ENCODE results near the gene FAN1.
A peak's percentile ranks its signal among the peaks of the same experiment; 100 is the strongest.
"Not testable (repeated sequence)": the region's sequence is repeated elsewhere in the genome, so short reads cannot be mapped to it uniquely, and the experiment has no call there.

The FAN1 gene

GRCh38 chr15:30903497-30904187 lies at the start of gene FAN1:
TSS of gene FAN1 (plus strand) at chr15:30903915. CDS start at chr15:30904664, 749 bp downstream.
- DNase-seq: peak; percentile 76

DNA sequence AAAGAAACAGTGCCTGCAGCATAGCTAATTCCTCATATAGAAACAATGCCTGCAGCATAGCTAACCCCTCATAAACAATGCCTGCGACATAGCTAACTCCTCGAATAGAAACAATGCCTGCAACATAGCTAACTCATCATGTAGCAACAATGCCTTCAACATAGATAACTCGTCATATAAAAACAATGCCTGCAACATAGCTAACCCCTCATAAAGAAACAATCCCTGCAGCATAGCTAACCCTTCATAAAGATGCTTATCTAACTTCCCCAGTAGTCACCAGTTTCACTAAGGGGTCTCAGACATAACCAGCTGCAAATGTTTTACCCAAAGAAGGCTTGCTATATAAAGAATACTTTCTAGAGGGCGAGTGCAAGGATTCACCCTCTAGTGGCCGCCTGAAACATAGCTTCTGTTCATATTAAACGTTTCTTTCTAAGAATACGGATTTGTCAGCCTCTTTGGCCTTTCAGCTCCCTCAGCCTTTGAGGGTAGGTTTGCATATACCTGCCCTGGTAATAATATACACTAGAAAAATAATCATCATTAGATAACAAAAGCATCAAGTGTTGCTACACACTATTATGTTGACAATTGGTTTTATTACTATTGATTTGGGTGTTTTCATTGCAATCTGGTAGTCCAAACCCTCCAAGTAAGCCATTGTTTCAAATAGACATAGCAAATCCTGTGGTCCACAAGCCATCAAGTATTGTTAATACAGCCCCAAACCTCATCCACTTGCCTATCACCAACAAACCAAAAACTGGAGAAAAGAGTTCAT lies 44.4 kb upstream of the FAN1 start:
- DNase-seq: peak; percentile 34

DNA sequence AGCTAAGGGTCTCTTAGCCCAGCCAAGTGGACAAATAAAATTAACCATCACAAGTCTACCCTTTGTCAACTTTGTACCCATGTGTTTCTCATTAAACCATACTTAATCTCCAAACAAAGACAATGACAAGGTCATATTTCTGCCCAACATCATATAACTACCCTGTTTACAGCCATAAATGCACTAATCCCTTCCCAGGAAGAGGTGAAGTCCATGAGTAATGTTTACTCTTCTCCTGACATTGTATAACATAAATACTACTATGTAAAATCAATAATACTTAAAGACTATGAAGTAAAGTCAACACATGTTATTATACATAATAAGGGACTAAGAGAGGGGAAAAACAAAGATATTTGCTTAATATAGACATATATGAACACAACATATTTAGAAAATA lies 38.5 kb upstream of the FAN1 start:
- DNase-seq: no peak

DNA sequence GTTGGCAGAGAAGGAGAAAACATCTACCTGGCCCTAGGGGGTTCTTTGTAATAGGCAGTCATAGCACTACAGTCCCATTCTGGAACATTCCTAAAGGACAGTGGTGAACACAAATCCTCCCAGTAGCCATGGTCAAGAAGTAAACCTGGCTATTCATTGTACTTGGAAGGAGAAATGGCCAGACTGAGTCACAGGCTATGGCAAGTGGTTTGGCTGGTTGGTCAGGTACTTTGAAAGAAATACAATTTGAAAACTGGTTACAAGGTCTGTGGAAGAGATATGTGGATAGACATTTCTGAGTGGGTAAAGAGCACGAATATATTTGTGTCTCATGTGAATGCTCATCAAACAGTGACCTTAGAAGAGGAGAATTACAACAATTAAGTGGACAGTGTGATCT lies 33.0 kb upstream of the FAN1 start:
- DNase-seq: no peak

- DNase-seq: no peak
These were observed 31.4 kb upstream of the FAN1 start for GRCh38 chr15:30872341-30872748.

GRCh38 chr15:30877070-30877469 lies 26.6 kb upstream of the FAN1 start:
- DNase-seq: no peak

GRCh38 chr15:30878515-30878914 lies 25.2 kb upstream of the FAN1 start:
- DNase-seq: no peak

GRCh38 chr15:30882849-30883433 lies 20.8 kb upstream of the FAN1 start:
- DNase-seq: no peak

DNA sequence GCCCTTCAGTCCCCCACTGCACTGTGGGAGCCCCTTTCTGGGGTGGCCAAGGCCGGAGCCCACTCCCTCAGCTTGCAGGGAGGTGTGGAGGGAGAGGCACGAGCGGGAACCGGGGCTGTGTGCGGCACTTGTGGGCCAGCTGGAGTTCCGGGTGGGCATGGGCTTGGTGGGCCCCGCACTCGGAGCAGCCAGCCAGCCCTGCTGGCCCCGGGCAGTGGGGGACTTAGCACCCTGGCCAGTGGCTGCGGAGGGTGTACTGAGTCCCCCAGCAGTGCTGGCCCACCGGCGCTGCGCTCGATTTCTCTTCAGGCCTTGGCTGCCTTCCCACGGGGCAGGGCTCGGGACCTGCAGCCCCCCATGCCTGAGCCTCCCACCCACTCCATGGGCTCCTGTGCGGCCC lies 20.0 kb upstream of the FAN1 start:
- not testable (repeated sequence) for DNase-seq

DNA sequence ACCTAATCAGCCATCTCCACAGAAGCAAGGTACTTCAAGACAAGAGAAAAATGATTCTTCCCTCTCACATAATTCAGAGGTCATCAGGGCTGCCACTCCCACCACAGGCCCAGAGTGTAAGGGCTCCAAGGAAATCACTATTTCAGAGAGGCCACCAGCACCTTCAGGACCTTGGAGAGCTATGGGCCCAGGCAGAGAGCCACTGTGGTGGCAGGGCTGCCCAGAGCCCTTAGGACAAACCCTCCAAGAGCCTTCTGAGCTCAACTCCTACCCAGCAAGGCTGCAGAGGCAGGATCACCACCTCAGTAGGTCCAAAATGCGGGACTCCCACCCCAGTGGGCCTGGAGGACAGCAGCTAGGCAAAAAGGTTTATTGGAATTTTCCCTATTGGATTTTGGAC lies 17.9 kb upstream of the FAN1 start:
- no peak for DNase-seq

GRCh38 chr15:30889196-30889595 lies 14.5 kb upstream of the FAN1 start:
- DNase-seq: no peak

- no peak for DNase-seq
These were observed 8.1 kb upstream of the FAN1 start for GRCh38 chr15:30895461-30896210.

- no peak for DNase-seq
These were observed 7.5 kb upstream of the FAN1 start for GRCh38 chr15:30896211-30896606.

GRCh38 chr15:30901889-30902288 lies 1.8 kb upstream of the FAN1 start:
- DNase-seq: no peak

GRCh38 chr15:30904812-30905211 lies 1.1 kb downstream of the FAN1 start:
- no peak for DNase-seq

DNA sequence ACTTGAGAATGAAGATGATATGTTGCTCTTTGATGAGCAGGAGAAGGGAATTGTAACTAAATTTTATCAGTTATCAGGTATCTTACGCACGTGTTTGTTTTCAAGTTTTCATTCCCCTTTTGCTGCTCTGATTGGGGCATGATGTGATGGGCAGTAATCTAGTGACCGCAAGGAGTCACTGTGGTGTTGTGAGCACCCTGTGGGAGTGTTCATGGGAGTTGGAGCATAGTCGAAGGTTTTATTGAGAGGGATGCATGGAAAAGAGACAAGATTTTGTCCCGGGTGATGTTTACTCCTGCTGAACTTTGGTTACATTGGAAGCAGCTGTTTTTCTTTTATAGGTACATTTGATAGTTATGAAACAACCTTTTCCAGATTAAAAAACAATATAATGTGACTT lies 2.1 kb downstream of the FAN1 start:
- no peak for DNase-seq

- DNase-seq: no peak
These were observed 2.7 kb downstream of the FAN1 start for GRCh38 chr15:30906366-30906765.

DNA sequence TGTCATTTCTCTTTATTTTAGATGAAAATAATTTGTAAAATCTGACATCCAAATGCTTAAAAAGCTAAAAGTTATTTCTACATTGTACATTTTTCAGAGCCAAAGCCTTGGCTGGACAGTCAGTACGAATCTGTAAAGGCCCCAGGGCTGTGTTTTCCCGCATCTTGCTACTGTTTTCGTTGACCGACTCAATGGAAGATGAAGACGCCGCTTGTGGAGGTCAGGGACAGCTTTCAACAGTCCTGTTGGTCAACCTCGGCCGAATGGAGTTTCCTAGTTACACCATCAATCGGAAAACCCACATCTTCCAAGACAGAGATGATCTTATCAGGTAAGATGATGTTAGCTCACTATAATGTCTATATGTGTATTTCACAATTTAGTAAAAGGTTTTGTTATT lies 10.0 kb downstream of the FAN1 start:
- DNase-seq: no peak

DNA sequence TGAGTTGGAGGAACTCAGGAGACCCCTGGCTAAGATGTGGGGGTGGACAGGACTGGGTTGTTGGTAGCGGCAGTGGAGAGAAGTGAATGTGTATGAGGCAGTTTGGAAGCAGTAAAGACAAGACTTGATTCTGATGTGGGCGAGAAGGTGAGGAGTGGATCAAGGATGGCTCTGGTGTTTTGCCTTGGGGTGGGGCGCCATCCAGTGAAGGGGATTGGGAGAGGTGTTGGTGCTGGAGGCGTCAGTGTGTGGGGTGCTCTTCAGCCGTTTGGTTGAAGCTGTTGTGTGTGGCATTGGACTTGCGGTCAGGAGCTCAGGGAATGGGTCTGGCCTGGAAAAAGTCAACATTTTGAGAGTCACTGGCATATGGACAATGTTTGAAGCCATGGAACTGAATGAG lies 13.3 kb downstream of the FAN1 start:
- DNase-seq: no peak

GRCh38 chr15:30917675-30918074 lies 14.0 kb downstream of the FAN1 start:
- no peak for DNase-seq

DNA sequence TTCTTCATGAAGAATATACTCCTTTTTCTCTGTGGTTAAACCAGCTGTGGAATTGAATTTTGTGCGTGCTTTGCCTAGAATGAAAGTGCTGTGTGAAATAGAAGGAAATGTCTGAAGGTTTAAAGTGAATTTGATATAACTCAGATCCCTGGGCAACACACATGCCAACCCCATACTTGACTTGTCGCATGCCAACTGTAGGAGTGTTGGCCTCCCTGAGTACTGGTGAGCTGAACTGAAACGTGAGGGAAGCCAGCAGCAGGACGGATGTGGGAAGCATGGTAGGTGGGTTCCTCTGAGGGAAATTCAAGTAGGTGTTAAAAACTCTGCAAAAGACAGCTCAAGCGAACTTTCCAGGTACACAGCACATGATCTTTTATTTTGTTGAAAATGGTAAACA lies 14.7 kb downstream of the FAN1 start:
- no peak for DNase-seq

GRCh38 chr15:30919877-30920550 lies 16.3 kb downstream of the FAN1 start:
- no peak for DNase-seq

DNA sequence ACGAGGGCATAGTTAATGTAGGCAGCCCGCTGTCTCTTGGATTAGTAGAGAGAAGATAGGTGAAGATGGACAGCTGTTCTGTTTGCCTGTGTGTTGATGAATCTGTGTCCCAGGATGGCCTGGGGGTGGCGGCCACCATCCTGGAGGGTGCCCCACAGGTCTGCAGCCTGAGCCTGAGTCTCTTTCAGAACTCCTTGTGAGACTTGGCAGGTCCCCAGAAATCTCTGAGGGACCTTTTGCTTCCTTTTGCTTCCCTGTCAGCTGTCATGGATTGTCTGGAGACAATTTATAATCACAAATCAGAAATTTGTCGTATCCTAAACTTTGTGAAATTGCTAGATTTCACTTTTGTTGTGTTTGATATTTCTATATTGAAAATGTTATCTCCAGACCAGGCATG lies 17.4 kb downstream of the FAN1 start:
- no peak for DNase-seq

All from CD4-positive, alpha-beta T cell treated with Interleukin-4 for 4 hours (primary cell).